Measurements from ENCODE around the gene EBNA1BP2. TPM values are rescaled to one million over a fixed set of nuclear protein-coding genes. Genes with fewer than 3 reads are reported as not detected.

Gene EBNA1BP2
- total and polyA plus RNA-seq, 2 of the 13 experiments (the other 11 are each of a cell fraction or from before 2014, with no cell fraction given) = 27.1 to 102 TPM

DNA sequence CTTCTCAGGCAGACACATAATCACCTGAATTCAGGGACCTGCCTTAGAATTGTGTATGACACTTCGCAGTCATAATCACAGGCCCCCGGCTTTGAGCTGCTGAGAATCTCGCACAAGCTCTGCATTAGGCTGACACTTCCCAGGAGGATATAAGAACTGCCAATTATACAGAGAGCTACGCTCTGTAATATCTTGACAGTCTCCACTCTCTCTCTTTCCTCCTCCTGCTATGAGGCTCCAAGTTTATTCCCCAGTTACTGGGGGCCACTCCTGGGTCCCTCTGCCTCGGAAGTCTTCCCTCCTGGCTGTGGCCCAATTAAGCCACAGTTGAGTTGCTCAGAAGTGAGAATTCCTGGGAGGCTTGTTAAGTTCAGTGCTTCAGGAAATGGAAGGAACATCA is 42.7 kb downstream of the EBNA1BP2 start:
- Histone ChIP-seq H3K27me3 (ENCODE audit: control insufficient read depth in 1 of 2, insufficient read depth in 2 of 2, low read length in 2 of 2) (no peaks in the 10 kb centered on the region), H2AFZ (ENCODE audit: low read length) (no peak overlapping the region), H3K4me3 (replicated peaks in 1 of 3; ENCODE audit: insufficient read depth in 1 of 3, low read depth in 2 of 3, low read length in 3 of 3) (no peak overlapping the region), H3K4me1 (ENCODE audit: insufficient read depth, low read length) (peaks cover 8% of the 10 kb centered on the region), H3K9ac (ENCODE audit: insufficient read depth, low read depth, low read length) (no peak overlapping the region), H3K27ac (ENCODE audit: extremely low read length, insufficient read depth, low read length) (no peak overlapping the region), H3K79me2 (ENCODE audit: insufficient read depth, low read length) (peaks cover 4% of the 10 kb centered on the region), H3K36me3 (replicated peaks in 1 of 2; ENCODE audit: control insufficient read depth in 1 of 2, insufficient read depth in 2 of 2, low read length in 2 of 2) (no peaks in the 10 kb centered on the region), H3K4me2 (ENCODE audit: low read depth, low read length) (no peak overlapping the region), H4K20me1 (ENCODE audit: insufficient read depth, low read length) (no peaks in the 10 kb centered on the region), H3K9me3 (ENCODE audit: low read length) (peaks cover 11% of the 10 kb centered on the region; the same call in 1 of the 2 replicates)
- BruUV-seq (replicated peaks) = no TSS peak
- ChIA-PET CTCF (ENCODE audit: low intra/inter-chr PET ratio, low total read pairs) (no interaction called here), POLR2A (no interaction called here)
- in situ Hi-C loops (cut with HindIII; ENCODE audit: extremely low pct_ligation_motif_present, low pct_unique_long_range_greater_than_20kb) (no loop called here), intact Hi-C loops (cut with micrococcal nuclease; ENCODE audit: unreplicated experiment) (no loop called here)
- ATAC-seq (no peak), FAIRE-seq (no peak), DNase-seq (ENCODE audit: low spot score) (no peak)
- 92% methylated on average over 5 of the region's 5 CpGs for WGBS (ENCODE audit: low lambda C conversion rate)
- no peak for TF ChIP-seq ZNF484 (CRISPR knock-in tag; IDR thresholded peaks at IDR 0.05; ENCODE audit: borderline replicate concordance, low read depth)
- no peak for TF ChIP-seq KLF9 (CRISPR knock-in tag; IDR thresholded peaks at IDR 0.05; ENCODE audit: low read depth)
- no peak for TF ChIP-seq ISL2 (CRISPR knock-in tag; IDR thresholded peaks at IDR 0.05)
- TF ChIP-seq KIAA2018 (CRISPR knock-in tag; IDR thresholded peaks at IDR 0.05; ENCODE audit: borderline replicate concordance) = no peak
- TF ChIP-seq ARNT (IDR thresholded peaks at IDR 0.05) = no peak
- no peak for TF ChIP-seq ZC3H4 (CRISPR knock-in tag; IDR thresholded peaks at IDR 0.05; ENCODE audit: borderline replicate concordance)
- no peak for TF ChIP-seq CSRNP2 (CRISPR knock-in tag; conservative IDR thresholded peaks at IDR 0.05; ENCODE audit: low read depth)
- no peak for TF ChIP-seq ZNF891 (CRISPR knock-in tag; IDR thresholded peaks at IDR 0.05)
- no peak for TF ChIP-seq JDP2 (CRISPR knock-in tag; IDR thresholded peaks at IDR 0.05; ENCODE audit: borderline replicate concordance)
- TF ChIP-seq ZNF550 (CRISPR knock-in tag; IDR thresholded peaks at IDR 0.05; ENCODE audit: borderline replicate concordance) = no peak
- TF ChIP-seq ZNF552 (CRISPR knock-in tag; IDR thresholded peaks at IDR 0.05; ENCODE audit: borderline replicate concordance) = no peak
- TF ChIP-seq, protein P1, sequence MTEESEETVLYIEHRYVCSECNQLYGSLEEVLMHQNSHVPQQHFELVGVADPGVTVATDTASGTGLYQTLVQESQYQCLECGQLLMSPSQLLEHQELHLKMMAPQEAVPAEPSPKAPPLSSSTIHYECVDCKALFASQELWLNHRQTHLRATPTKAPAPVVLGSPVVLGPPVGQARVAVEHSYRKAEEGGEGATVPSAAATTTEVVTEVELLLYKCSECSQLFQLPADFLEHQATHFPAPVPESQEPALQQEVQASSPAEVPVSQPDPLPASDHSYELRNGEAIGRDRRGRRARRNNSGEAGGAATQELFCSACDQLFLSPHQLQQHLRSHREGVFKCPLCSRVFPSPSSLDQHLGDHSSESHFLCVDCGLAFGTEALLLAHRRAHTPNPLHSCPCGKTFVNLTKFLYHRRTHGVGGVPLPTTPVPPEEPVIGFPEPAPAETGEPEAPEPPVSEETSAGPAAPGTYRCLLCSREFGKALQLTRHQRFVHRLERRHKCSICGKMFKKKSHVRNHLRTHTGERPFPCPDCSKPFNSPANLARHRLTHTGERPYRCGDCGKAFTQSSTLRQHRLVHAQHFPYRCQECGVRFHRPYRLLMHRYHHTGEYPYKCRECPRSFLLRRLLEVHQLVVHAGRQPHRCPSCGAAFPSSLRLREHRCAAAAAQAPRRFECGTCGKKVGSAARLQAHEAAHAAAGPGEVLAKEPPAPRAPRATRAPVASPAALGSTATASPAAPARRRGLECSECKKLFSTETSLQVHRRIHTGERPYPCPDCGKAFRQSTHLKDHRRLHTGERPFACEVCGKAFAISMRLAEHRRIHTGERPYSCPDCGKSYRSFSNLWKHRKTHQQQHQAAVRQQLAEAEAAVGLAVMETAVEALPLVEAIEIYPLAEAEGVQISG (CRISPR knock-in tag; IDR thresholded peaks at IDR 0.05) = no peak
- no peak for TF ChIP-seq ATF7-NPFF (CRISPR knock-in tag; IDR thresholded peaks at IDR 0.05; ENCODE audit: low read depth)
